Medulla oblongata (tissue), 1 donor: ENCODE measurements around the gene MRPL42.
A peak's percentile ranks its signal among the peaks of the same experiment; 100 is the strongest.

ENCODE experiments used
- DNase-seq: peaks from one replicate; pipeline ENCODE4 v3.0.0-alpha.2; 2015; ENCODE audit errors: extremely low spot score

The MRPL42 gene

GRCh38 chr12:93500201-93500600, 32.9 kb downstream of the MRPL42 start:
- DNase-seq: no peak

- no peak for DNase-seq
Measured at GRCh38 chr12:93500667-93501066, 33.4 kb downstream of the MRPL42 start.

- DNase-seq: peak; percentile 64
Measured at GRCh38 chr12:93502802-93503623, 35.7 kb downstream of the MRPL42 start.

GRCh38 chr12:93507165-93507564, 39.9 kb downstream of the MRPL42 start:
- no peak for DNase-seq

GRCh38 chr12:93509506-93509905, 42.2 kb downstream of the MRPL42 start:
- DNase-seq: no peak

- no peak for DNase-seq
Measured at GRCh38 chr12:93514853-93515252, 47.5 kb downstream of the MRPL42 start.

- no peak for DNase-seq
Measured at GRCh38 chr12:93518725-93519124, 51.4 kb downstream of the MRPL42 start.

GRCh38 chr12:93519859-93520258, 52.5 kb downstream of the MRPL42 start:
- DNase-seq: no peak

GRCh38 chr12:93520454-93520853, 53.1 kb downstream of the MRPL42 start:
- DNase-seq: no peak

GRCh38 chr12:93521225-93522080, 54.1 kb downstream of the MRPL42 start:
- no peak for DNase-seq

- no peak for DNase-seq
Measured at GRCh38 chr12:93524386-93525133, 57.2 kb downstream of the MRPL42 start.

GRCh38 chr12:93526786-93527428, 59.6 kb downstream of the MRPL42 start:
- DNase-seq: no peak

GRCh38 chr12:93530358-93530757, 63.0 kb downstream of the MRPL42 start:
- DNase-seq: no peak

GRCh38 chr12:93533310-93533709, 66.0 kb downstream of the MRPL42 start:
- DNase-seq: no peak

GRCh38 chr12:93536111-93536765, 68.9 kb downstream of the MRPL42 start:
- no peak for DNase-seq

GRCh38 chr12:93536766-93537488, 69.6 kb downstream of the MRPL42 start:
- DNase-seq: no peak

GRCh38 chr12:93537769-93538168, 70.5 kb downstream of the MRPL42 start:
- DNase-seq: no peak

- DNase-seq: no peak
Measured at GRCh38 chr12:93539821-93540220, 72.5 kb downstream of the MRPL42 start.

GRCh38 chr12:93540466-93540865, 73.2 kb downstream of the MRPL42 start:
- no peak for DNase-seq

- no peak for DNase-seq
Measured at GRCh38 chr12:93541578-93542225, 74.4 kb downstream of the MRPL42 start.
